HG03521 (cell line): ENCODE measurements around the gene RAD51C.
"Not testable (repeated sequence)": the region's sequence is repeated elsewhere in the genome, so short reads cannot be mapped to it uniquely, and the experiment has no call there.

Source experiments
- ATAC-seq: cut with Tn5 transposase; IDR thresholded peaks from one replicate; pipeline ENCODE4 v1.9.1; 2021; ENCODE audit warnings: mild to moderate bottlenecking, moderate library complexity; ENCODE audit not compliant: unreplicated experiment

The RAD51C gene

GRCh38 chr17:58730937-58731336, 38.5 kb downstream of the RAD51C start:
- ATAC-seq, result no peak

GRCh38 chr17:58734040-58734439, 41.6 kb downstream of the RAD51C start:
- ATAC-seq, result no peak

- ATAC-seq, result no peak
Observed at GRCh38 chr17:58734811-58735210, 42.4 kb downstream of the RAD51C start.

GRCh38 chr17:58741121-58741625, 48.8 kb downstream of the RAD51C start:
- no peak for ATAC-seq

- no peak for ATAC-seq
Observed at GRCh38 chr17:58747674-58748073, 55.3 kb downstream of the RAD51C start.

GRCh38 chr17:58749627-58750026, 57.2 kb downstream of the RAD51C start:
- ATAC-seq, result not testable (repeated sequence)

- no peak for ATAC-seq
Observed at GRCh38 chr17:58753026-58753425, 60.6 kb downstream of the RAD51C start.

- no peak for ATAC-seq
Observed at GRCh38 chr17:58755269-58755576, 62.8 kb downstream of the RAD51C start.

GRCh38 chr17:58755577-58756245, 63.3 kb downstream of the RAD51C start, which contains the start of gene PPM1E:
TSS of gene PPM1E (plus strand) at chr17:58755854.
- ATAC-seq, result no peak

GRCh38 chr17:58756246-58757161, 64.1 kb downstream of the RAD51C start:
- ATAC-seq, result no peak

- ATAC-seq, result no peak
Observed at GRCh38 chr17:58757162-58757613, 64.8 kb downstream of the RAD51C start.

- ATAC-seq, result no peak
Observed at GRCh38 chr17:58758890-58759289, 66.5 kb downstream of the RAD51C start.

- ATAC-seq, result no peak
Observed at GRCh38 chr17:58759522-58759921, 67.1 kb downstream of the RAD51C start.

GRCh38 chr17:58760248-58760647, 67.8 kb downstream of the RAD51C start:
- ATAC-seq, result no peak

- ATAC-seq, result no peak
Observed at GRCh38 chr17:58763263-58763662, 70.9 kb downstream of the RAD51C start.

GRCh38 chr17:58764373-58764772, 72.0 kb downstream of the RAD51C start:
- no peak for ATAC-seq

- ATAC-seq, result not testable (repeated sequence)
Observed at GRCh38 chr17:58778482-58778881, 86.1 kb downstream of the RAD51C start.

GRCh38 chr17:58779446-58779845, 87.0 kb downstream of the RAD51C start:
- no peak for ATAC-seq

- ATAC-seq, result no peak
Observed at GRCh38 chr17:58783380-58783779, 91.0 kb downstream of the RAD51C start.

GRCh38 chr17:58785097-58785496, 92.7 kb downstream of the RAD51C start:
- ATAC-seq, result no peak
